CD4-positive, CD25-positive, alpha-beta regulatory T cell (primary cell): ENCODE results near the gene PPARD. TPM values are rescaled to one million over a fixed set of nuclear protein-coding genes. Genes with fewer than 3 reads are reported as not detected.

ENCODE experiments used
- ATAC-seq, 2 donors: fragments of 150-1000 bp; cut with Tn5 transposase; one replicate each; pipeline ENCODE4 v1.10.0; 2021; ENCODE audit warnings: low read depth in 2 of 2, moderate number of reproducible peaks in 2 of 2, moderate library complexity in 1 of 2
- DNase-seq, 3 donors: peaks; one replicate each; pipeline versions ENCODE4 v3.0.0 to v3.0.0-alpha.2; 2012 to 2022; ENCODE audit warnings: mixed read lengths in 1 of 3
- H3K27ac ChIP-seq: one replicate; pipeline ENCODE4 v1.7.0; 2013; ENCODE audit warnings: mild to moderate bottlenecking, low read length; ENCODE audit not compliant: insufficient read depth, poor library complexity, severe bottlenecking
- H3K27me3 ChIP-seq: one replicate; pipeline ENCODE4 v1.7.0; 2013; ENCODE audit warnings: low read length; ENCODE audit not compliant: control insufficient read depth, insufficient read depth
- H3K36me3 ChIP-seq: one replicate; pipeline ENCODE4 v1.7.0; 2013; ENCODE audit warnings: mild to moderate bottlenecking, low read length, moderate library complexity; ENCODE audit not compliant: control insufficient read depth, insufficient read depth
- H3K4me1 ChIP-seq: 2 replicates; pipeline ENCODE4 v1.7.0; 2013; ENCODE audit warnings: mild to moderate bottlenecking, low read length; ENCODE audit not compliant: insufficient read depth, control insufficient read depth, poor library complexity, severe bottlenecking
- H3K4me3 ChIP-seq: one replicate; pipeline ENCODE4 v1.7.0; 2013; ENCODE audit warnings: low read depth, mild to moderate bottlenecking, low read length, moderate library complexity
- H3K9me3 ChIP-seq, 2 experiments: 1 replicate in 1 of 2; 2 replicates in 1 of 2; pipeline ENCODE4 v1.7.0; 2013; ENCODE audit warnings: low read length in 2 of 2, mild to moderate bottlenecking in 1 of 2, moderate library complexity in 1 of 2; ENCODE audit not compliant: control insufficient read depth in 2 of 2
- H3K27ac Mint-ChIP-seq, 3 donors: one replicate each; pipeline ENCODE4 v1.8.0; 2020 to 2022; ENCODE audit warnings: mild to moderate bottlenecking in 3 of 3, mixed read lengths in 3 of 3, moderate library complexity in 2 of 3
- H3K27me3 Mint-ChIP-seq: one replicate; pipeline ENCODE4 v1.8.0; 2022; ENCODE audit warnings: mild to moderate bottlenecking, mixed read lengths
- H3K36me3 Mint-ChIP-seq: one replicate; pipeline ENCODE4 v1.8.0; 2020; ENCODE audit warnings: mixed read lengths
- H3K4me1 Mint-ChIP-seq, 4 donors: one replicate each; pipeline ENCODE4 v1.8.0; 2020 to 2022; ENCODE audit warnings: mixed read lengths in 4 of 4, mild to moderate bottlenecking in 1 of 4
- H3K4me3 Mint-ChIP-seq, 4 donors: one replicate each; pipeline ENCODE4 v1.8.0; 2020 to 2022; ENCODE audit warnings: mild to moderate bottlenecking in 4 of 4, mixed read lengths in 4 of 4, moderate library complexity in 3 of 4
- H3K9me3 Mint-ChIP-seq, 7 donors: one replicate each; pipeline ENCODE4 v1.8.0; 2020 to 2022; ENCODE audit warnings: mixed read lengths in 7 of 7, mild to moderate bottlenecking in 3 of 7, moderate library complexity in 2 of 7
- polyA plus RNA-seq, 4 donors: library from polyadenylated mRNA; unstranded; fragments of 300-500 nt; fragmentation: Illumina TruSeq; gene quantifications; one replicate each; pipeline ENCODE4 v1.2.3, GENCODE V29; 2021
- total RNA-seq: library from RNA; stranded (reverse); gene quantifications from one replicate; pipeline ENCODE4 v1.2.3, GENCODE V29; 2022

PPARD gene
- total and polyA plus RNA-seq, 5 donors from 2014 or later: 3.8 to 37.3 (median 5.9) TPM

GRCh38 chr6:35367646-35368037 lies 25.3 kb downstream of the PPARD start:
- Mint-ChIP-seq H3K4me3 (no peak overlapping the region), H3K4me1 (peaks cover 14 to 62% (median 55%) of the 10 kb centered on the region in 4 donors), H3K36me3 (peaks cover 17% of the 10 kb centered on the region), H3K9me3 (peaks cover 0 to 1% (median 0%) of the 10 kb centered on the region in 7 donors), H3K27ac (peak overlapping the region in 2 of 3 donors; percentile 39 to 88), H3K27me3 (no peaks in the 10 kb centered on the region)
- H3K36me3 ChIP-seq: no peaks in the 10 kb centered on the region
- DNase-seq (no peak), ATAC-seq (no peak)
- peaks cover 39% of the 10 kb centered on the region for H3K4me1 ChIP-seq
- H3K9me3 ChIP-seq: no peaks in the 10 kb centered on the region
- H3K4me3 ChIP-seq: no peak overlapping the region
- H3K27me3 ChIP-seq: no peaks in the 10 kb centered on the region
- H3K27ac ChIP-seq: peak overlapping the region; percentile 42

DNA sequence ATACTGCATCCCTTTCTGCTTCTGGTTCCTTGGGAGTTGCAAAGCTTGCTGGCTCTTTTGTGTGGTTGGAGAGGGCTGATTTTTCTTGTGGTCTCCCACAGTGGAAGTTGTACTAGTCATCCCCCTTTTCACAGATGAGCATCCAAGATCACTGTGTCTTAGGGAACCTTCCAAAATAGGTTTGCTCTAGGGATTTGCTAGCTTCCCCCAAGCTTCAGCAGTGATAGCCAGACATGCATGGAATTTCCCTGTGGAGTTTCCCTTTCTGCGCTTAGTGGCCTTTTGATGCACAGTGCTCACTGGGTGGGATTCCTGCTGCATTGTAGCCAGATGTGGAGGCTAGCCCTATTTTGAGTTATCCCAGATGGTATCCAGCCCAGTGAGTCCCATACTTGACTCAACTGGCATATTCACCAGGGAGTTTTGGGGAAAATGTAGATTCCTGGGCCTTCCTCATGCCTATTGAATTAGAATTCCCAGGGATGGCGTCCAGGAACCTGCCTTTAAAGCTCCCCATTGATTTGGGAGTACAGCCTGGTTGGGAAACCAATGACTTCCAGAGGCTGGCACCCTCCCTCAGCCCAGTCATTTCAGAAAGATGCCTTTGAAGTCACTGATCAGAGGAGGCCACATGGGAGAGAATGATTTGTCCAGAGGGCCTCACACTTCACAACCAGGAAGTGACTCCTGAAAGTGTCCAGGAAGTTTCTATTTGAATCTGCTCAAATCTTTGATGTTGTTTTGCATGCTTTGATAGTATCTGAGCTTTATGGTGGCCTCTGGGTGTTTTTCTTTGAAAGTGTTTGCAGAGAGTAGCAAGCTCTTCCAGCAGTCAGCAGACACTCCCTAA lies 25.9 kb downstream of the PPARD start:
- Histone ChIP-seq H3K4me3 (peak overlapping the region; percentile 55), H3K27me3 (no peaks in the 10 kb centered on the region), H3K27ac (peak overlapping the region; percentile 42), H3K4me1 (peaks cover 39% of the 10 kb centered on the region), H3K9me3 (no peaks in the 10 kb centered on the region), H3K36me3 (no peaks in the 10 kb centered on the region)
- peaks cover 21% of the 10 kb centered on the region for H3K36me3 Mint-ChIP-seq
- DNase-seq (peak in 1 of 3 donors; percentile 64), ATAC-seq (no peak)
- H3K27ac Mint-ChIP-seq: peak overlapping the region; percentile 64 to 85 (median 73)
- peaks cover 14 to 60% (median 51%) of the 10 kb centered on the region in 4 donors for H3K4me1 Mint-ChIP-seq
- H3K27me3 Mint-ChIP-seq: no peaks in the 10 kb centered on the region
- peaks cover 0 to 1% (median 0%) of the 10 kb centered on the region in 7 donors for H3K9me3 Mint-ChIP-seq
- peak overlapping the region in 3 of 4 donors; percentile 13 to 49 (median 43) for H3K4me3 Mint-ChIP-seq

DNA sequence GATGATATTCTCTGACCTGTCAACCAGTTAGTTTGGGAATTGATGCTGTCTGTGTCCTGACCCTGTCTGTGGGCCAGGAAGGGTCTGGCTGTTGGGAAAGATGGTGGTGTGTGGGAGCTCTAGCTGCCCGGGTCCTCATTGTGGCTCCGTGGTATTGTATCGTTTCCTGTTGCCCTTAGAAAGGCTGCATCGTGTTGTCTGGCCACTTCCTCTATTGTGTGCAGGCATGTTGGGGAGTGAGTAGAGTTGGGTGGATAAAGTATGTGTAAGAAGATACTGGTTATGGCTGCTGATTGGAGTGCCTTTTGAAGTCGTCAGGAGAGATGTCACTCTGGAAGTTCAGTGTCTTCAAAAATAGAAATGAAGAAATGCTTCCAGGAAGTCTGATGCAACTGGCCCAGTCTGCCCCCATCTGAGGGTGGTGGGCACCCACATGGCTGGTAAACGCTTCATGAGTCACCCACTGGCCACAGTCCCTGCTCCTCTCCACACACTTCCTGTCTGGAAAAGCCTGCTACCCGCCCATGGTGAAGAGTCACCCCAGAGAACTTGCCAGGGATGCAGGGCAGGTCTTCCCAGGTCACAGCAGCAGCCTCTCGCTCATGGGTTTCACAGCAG lies 27.9 kb downstream of the PPARD start:
- DNase-seq: peak in 1 of 3 donors; percentile 69
- H3K4me3 ChIP-seq: peak overlapping the region; percentile 55

DNA sequence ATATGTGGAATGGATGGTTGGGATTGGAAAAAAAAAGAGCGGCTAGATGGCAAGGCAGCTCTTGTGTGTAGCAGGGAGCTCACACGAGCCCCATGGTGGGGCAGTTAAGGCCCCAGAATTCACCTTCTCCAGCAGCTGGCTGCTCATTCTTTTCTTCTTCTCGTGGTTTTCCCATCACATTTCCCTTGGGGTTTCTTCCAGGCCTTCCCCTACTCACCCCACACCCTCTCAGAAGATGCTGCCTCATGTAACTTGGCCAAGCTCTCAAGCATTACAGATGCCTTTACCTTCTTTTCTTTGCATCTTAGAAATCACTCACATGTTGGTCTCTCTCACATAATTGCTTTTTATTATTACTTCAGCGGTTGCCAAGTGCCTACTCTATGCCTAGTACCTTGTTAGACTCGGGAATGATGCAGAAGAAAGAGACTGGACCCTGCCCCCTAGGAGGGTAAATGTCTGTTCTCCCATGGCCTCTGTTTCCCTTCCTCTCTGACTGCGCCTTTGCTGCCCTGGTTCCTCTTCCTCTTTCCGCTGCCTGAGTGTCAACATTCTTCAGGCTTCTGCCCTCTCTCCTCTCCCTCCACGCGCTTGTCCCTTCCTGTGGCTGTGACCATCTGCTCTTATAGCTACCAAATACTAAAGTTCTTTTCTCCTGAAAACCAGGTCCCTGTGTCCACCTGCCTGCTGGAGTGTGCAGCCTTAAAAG lies 28.6 kb downstream of the PPARD start:
- Mint-ChIP-seq H3K4me3 (peak overlapping the region; percentile 58 to 83 (median 77)), H3K9me3 (peaks cover 0 to 1% (median 0%) of the 10 kb centered on the region in 7 donors), H3K36me3 (peaks cover 28% of the 10 kb centered on the region), H3K4me1 (peaks cover 19 to 55% (median 50%) of the 10 kb centered on the region in 4 donors), H3K27me3 (no peaks in the 10 kb centered on the region), H3K27ac (peak overlapping the region; percentile 72 to 86 (median 73))
- Histone ChIP-seq H3K4me1 (peaks cover 39% of the 10 kb centered on the region), H3K27me3 (no peaks in the 10 kb centered on the region), H3K4me3 (peak overlapping the region; percentile 40), H3K9me3 (no peaks in the 10 kb centered on the region), H3K27ac (no peak overlapping the region), H3K36me3 (no peaks in the 10 kb centered on the region)
- ATAC-seq (no peak), DNase-seq (no peak)

More for the DNA sequence above, 27.9 kb downstream of the PPARD start:
- peaks cover 19 to 59% (median 53%) of the 10 kb centered on the region in 4 donors for H3K4me1 Mint-ChIP-seq
- Histone ChIP-seq H3K4me1 (peaks cover 39% of the 10 kb centered on the region), H3K36me3 (no peaks in the 10 kb centered on the region), H3K27ac (no peak overlapping the region), H3K27me3 (no peaks in the 10 kb centered on the region), H3K9me3 (no peaks in the 10 kb centered on the region)
- H3K27ac Mint-ChIP-seq: peak overlapping the region; percentile 73 to 98 (median 89)
- ATAC-seq: peak; percentile 63 to 74
- H3K9me3 Mint-ChIP-seq: peaks cover 0 to 1% (median 0%) of the 10 kb centered on the region in 7 donors
- peaks cover 28% of the 10 kb centered on the region for H3K36me3 Mint-ChIP-seq
- peak overlapping the region; percentile 29 to 83 (median 77) for H3K4me3 Mint-ChIP-seq
- no peaks in the 10 kb centered on the region for H3K27me3 Mint-ChIP-seq

DNA sequence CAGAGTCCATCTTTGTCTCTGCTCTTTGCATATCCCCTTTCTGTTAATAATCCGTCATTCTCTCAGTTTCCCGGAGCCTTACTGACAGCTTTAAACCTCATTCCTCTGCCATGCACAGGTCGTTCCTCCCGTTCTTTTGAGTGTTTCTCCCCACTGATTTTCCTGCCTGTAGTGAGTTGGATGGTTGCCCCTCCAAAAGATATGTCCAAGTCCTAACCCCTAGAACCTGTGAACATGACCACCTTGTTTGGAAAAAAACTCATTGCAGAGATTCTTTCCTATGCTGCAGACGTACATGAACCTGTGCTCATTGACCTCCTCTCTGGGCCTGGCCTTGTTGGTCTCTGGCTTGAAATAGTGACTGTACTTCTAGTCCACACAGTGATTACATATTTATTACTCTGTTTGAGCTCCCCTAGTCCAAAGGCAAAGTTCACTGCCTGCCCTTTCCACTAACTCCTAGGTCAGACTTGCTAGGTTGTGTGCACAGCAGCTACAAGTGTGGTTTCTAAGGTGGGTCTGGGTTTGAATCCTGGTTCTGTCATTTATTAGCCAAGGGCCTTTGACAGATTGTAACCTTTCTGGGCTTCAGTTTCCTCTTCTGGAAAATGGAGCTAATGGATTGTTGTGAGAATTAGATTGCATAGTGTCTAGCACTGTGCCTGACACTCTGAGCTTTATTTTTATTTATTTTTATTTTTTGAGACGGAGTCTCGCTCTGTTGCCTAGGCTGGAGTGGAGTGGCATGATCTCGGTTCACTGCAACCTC lies 29.3 kb downstream of the PPARD start:
- DNase-seq (no peak), ATAC-seq (no peak)
- H3K4me3 ChIP-seq: no peak overlapping the region
- H3K36me3 ChIP-seq: no peaks in the 10 kb centered on the region
- no peaks in the 10 kb centered on the region for H3K27me3 ChIP-seq
- peak overlapping the region; percentile 49 to 75 (median 60) for H3K4me3 Mint-ChIP-seq
- H3K4me1 Mint-ChIP-seq: peaks cover 19 to 58% (median 45%) of the 10 kb centered on the region in 4 donors
- peaks cover 0 to 1% (median 0%) of the 10 kb centered on the region in 7 donors for H3K9me3 Mint-ChIP-seq
- H3K27me3 Mint-ChIP-seq: no peaks in the 10 kb centered on the region
- H3K27ac Mint-ChIP-seq: peak overlapping the region in 2 of 3 donors; percentile 73 to 86
- no peak overlapping the region for H3K27ac ChIP-seq
- H3K36me3 Mint-ChIP-seq: peaks cover 34% of the 10 kb centered on the region
- no peaks in the 10 kb centered on the region for H3K9me3 ChIP-seq
- H3K4me1 ChIP-seq: peaks cover 39% of the 10 kb centered on the region

GRCh38 chr6:35372633-35373032 lies 30.3 kb downstream of the PPARD start:
- Mint-ChIP-seq H3K27ac (no peak overlapping the region), H3K4me1 (peaks cover 19 to 55% (median 43%) of the 10 kb centered on the region in 4 donors), H3K27me3 (no peaks in the 10 kb centered on the region), H3K36me3 (peaks cover 31% of the 10 kb centered on the region), H3K4me3 (no peak overlapping the region), H3K9me3 (peaks cover 0 to 1% (median 0%) of the 10 kb centered on the region in 7 donors)
- Histone ChIP-seq H3K4me3 (no peak overlapping the region), H3K36me3 (no peaks in the 10 kb centered on the region), H3K9me3 (no peaks in the 10 kb centered on the region), H3K4me1 (peaks cover 39% of the 10 kb centered on the region), H3K27ac (no peak overlapping the region), H3K27me3 (no peaks in the 10 kb centered on the region)
- DNase-seq: no peak
- no peak for ATAC-seq

GRCh38 chr6:35376281-35376680 lies 33.9 kb downstream of the PPARD start:
- H3K36me3 ChIP-seq: no peaks in the 10 kb centered on the region
- no peaks in the 10 kb centered on the region for H3K9me3 ChIP-seq
- peaks cover 38% of the 10 kb centered on the region for H3K36me3 Mint-ChIP-seq
- H3K27ac Mint-ChIP-seq: peak overlapping the region in 1 of 3 donors; percentile 71
- no peak overlapping the region for H3K4me3 Mint-ChIP-seq
- H3K27ac ChIP-seq: no peak overlapping the region
- ATAC-seq (no peak), DNase-seq (no peak)
- H3K27me3 Mint-ChIP-seq: no peaks in the 10 kb centered on the region
- peaks cover 0 to 1% (median 0%) of the 10 kb centered on the region in 7 donors for H3K9me3 Mint-ChIP-seq
- no peak overlapping the region for H3K4me3 ChIP-seq
- H3K4me1 Mint-ChIP-seq: peaks cover 18 to 46% (median 27%) of the 10 kb centered on the region in 4 donors
- H3K4me1 ChIP-seq: peaks cover 3% of the 10 kb centered on the region
- no peaks in the 10 kb centered on the region for H3K27me3 ChIP-seq
